Thyroid gland (tissue), 4 donors: ENCODE data around the gene PCNP.

Experiments used
- CTCF ChIP-seq, 6 experiments: fragments of 200-600 bp in 3 of 6; fragments of 450-650 bp in 3 of 6; sonication (generic) in 3 of 6; IDR thresholded peaks; one replicate each; pipeline ENCODE4 v1.5.1; 2016 to 2019; ENCODE audit warnings: antibody characterized with exemption in 6 of 6, mild to moderate bottlenecking in 2 of 6, inconsistent platforms in 1 of 6, moderate library complexity in 1 of 6
- POLR2A ChIP-seq, 2 donors: fragments of 450-650 bp; IDR thresholded peaks; one replicate each; pipeline ENCODE4 v1.6.1; 2017; ENCODE audit warnings: antibody characterized with exemption in 2 of 2, mild to moderate bottlenecking in 2 of 2, moderate library complexity in 1 of 2

- no peak for TF ChIP-seq CTCF (IDR thresholded peaks at IDR 0.05)
- TF ChIP-seq POLR2A (IDR thresholded peaks at IDR 0.05) = no peak
Measured at GRCh38 chr3:101624857-101625256, 50.9 kb downstream of the PCNP start.
